ENCODE measurements around the gene ACP1.

The ACP1 gene

GRCh38 chr2:290090-290722 lies 25.5 kb downstream of the ACP1 start:
- peak overlapping the region; percentile 86 for H3K4me2 ChIP-seq (ENCODE audit: insufficient read depth, low read length, poor library complexity, severe bottlenecking)
- H3K9me3 ChIP-seq (replicated peaks in 1 of 2; ENCODE audit: control insufficient read depth in 2 of 2, insufficient read depth in 1 of 2, low read depth in 1 of 2, low read length in 2 of 2) = peaks cover 0 to 3% of the 10 kb centered on the region in 2 donors
- H3K79me1 ChIP-seq (ENCODE audit: low read depth, low read length) = peaks cover 2% of the 10 kb centered on the region
- no peak overlapping the region for H3K27ac ChIP-seq (replicated peaks; ENCODE audit: low read length)
- peak overlapping the region; percentile 85 for H3K23ac ChIP-seq (ENCODE audit: low read depth, low read length, poor library complexity)
- no peak overlapping the region for H2BK5ac ChIP-seq (ENCODE audit: low read length)
- H2AK5ac ChIP-seq (ENCODE audit: low read depth, low read length) = no peak overlapping the region
- no peak overlapping the region for H3K4ac ChIP-seq (ENCODE audit: low read length)
- peak overlapping the region; percentile 77 for H2AFZ ChIP-seq (ENCODE audit: low read length)
- H3K36me3 ChIP-seq (replicated peaks in 1 of 2; ENCODE audit: control insufficient read depth in 2 of 2, insufficient read depth in 2 of 2, low read length in 2 of 2) = peaks cover 0 to 9% of the 10 kb centered on the region in 2 donors
- no CpG with 5 or more reads among the region's 15 CpGs for WGBS, 2 donors (ENCODE audit: extremely low coverage in 2 of 2, insufficient read length in 2 of 2, insufficient replicate concordance in 1 of 2)
- peaks cover 9 to 10% of the 10 kb centered on the region in 2 donors for H3K4me1 ChIP-seq (ENCODE audit: control insufficient read depth in 2 of 2, insufficient read depth in 1 of 2, low read depth in 1 of 2, low read length in 2 of 2)
- H3K9ac ChIP-seq (ENCODE audit: low read depth, low read length, poor library complexity) = no peak overlapping the region
- H3K14ac ChIP-seq (ENCODE audit: low read length) = no peak overlapping the region
- no peak overlapping the region for H3K18ac ChIP-seq (ENCODE audit: low read length)
- H2BK120ac ChIP-seq (ENCODE audit: low read depth, low read length) = no peak overlapping the region
- H4K91ac ChIP-seq (ENCODE audit: low read depth, low read length, poor library complexity) = no peak overlapping the region
- H4K8ac ChIP-seq (ENCODE audit: low read depth, low read length) = no peak overlapping the region
- DNase-seq (ENCODE audit: low spot score) = peak; percentile 55
- no peak overlapping the region for H2BK15ac ChIP-seq (ENCODE audit: low read length)
- no peak overlapping the region for H2BK12ac ChIP-seq (ENCODE audit: low read length)
- H3K4me3 ChIP-seq (ENCODE audit: low read length in 2 of 2) = peak overlapping the region; percentile 18 to 66
- H3K27me3 ChIP-seq (ENCODE audit: control insufficient read depth in 3 of 3, insufficient read depth in 3 of 3, low read depth in 1 of 3, low read length in 3 of 3) = peaks cover 0 to 43% (median 16%) of the 10 kb centered on the region in 3 experiments

- H2BK15ac ChIP-seq (ENCODE audit: low read length) = no peak overlapping the region
Observed at GRCh38 chr2:295090-295489, 30.3 kb downstream of the ACP1 start.

GRCh38 chr2:296354-296753 lies 31.6 kb downstream of the ACP1 start:
- Histone ChIP-seq H2BK120ac (ENCODE audit: low read depth, low read length) (no peak overlapping the region), H2BK12ac (ENCODE audit: low read length) (no peak overlapping the region), H3K4ac (ENCODE audit: low read length) (no peak overlapping the region), H3K27me3 (ENCODE audit: control insufficient read depth in 3 of 3, insufficient read depth in 3 of 3, low read depth in 1 of 3, low read length in 3 of 3) (no peaks in the 10 kb centered on the region), H3K18ac (ENCODE audit: low read length) (no peak overlapping the region), H3K23ac (ENCODE audit: low read depth, low read length, poor library complexity) (no peak overlapping the region), H3K9me3 (replicated peaks in 1 of 2; ENCODE audit: control insufficient read depth in 2 of 2, insufficient read depth in 1 of 2, low read depth in 1 of 2, low read length in 2 of 2) (peaks cover 2 to 9% of the 10 kb centered on the region in 2 donors), H2BK15ac (ENCODE audit: low read length) (no peak overlapping the region), H3K27ac (replicated peaks; ENCODE audit: low read length) (no peak overlapping the region), H4K91ac (ENCODE audit: low read depth, low read length, poor library complexity) (no peak overlapping the region), H2AFZ (ENCODE audit: low read length) (no peak overlapping the region), H3K4me1 (ENCODE audit: control insufficient read depth in 2 of 2, insufficient read depth in 1 of 2, low read depth in 1 of 2, low read length in 2 of 2) (no peaks in the 10 kb centered on the region), H4K8ac (ENCODE audit: low read depth, low read length) (no peak overlapping the region), H3K79me1 (ENCODE audit: low read depth, low read length) (no peaks in the 10 kb centered on the region), H3K9ac (ENCODE audit: low read depth, low read length, poor library complexity) (no peak overlapping the region), H3K14ac (ENCODE audit: low read length) (no peak overlapping the region), H3K4me2 (ENCODE audit: insufficient read depth, low read length, poor library complexity, severe bottlenecking) (no peak overlapping the region), H2BK5ac (ENCODE audit: low read length) (no peak overlapping the region), H3K36me3 (replicated peaks in 1 of 2; ENCODE audit: control insufficient read depth in 2 of 2, insufficient read depth in 2 of 2, low read length in 2 of 2) (no peaks in the 10 kb centered on the region), H3K4me3 (ENCODE audit: low read length in 2 of 2) (no peak overlapping the region), H2AK5ac (ENCODE audit: low read depth, low read length) (no peak overlapping the region)
- no peak for DNase-seq (ENCODE audit: low spot score)
- no CpG with 5 or more reads among the region's 3 CpGs for WGBS, 2 donors (ENCODE audit: extremely low coverage in 2 of 2, insufficient read length in 2 of 2, insufficient replicate concordance in 1 of 2)

More at GRCh38 chr2:295090-295489, 30.3 kb downstream of the ACP1 start:
- H3K4me1 ChIP-seq (ENCODE audit: control insufficient read depth in 2 of 2, insufficient read depth in 1 of 2, low read depth in 1 of 2, low read length in 2 of 2) = no peaks in the 10 kb centered on the region
- no peak overlapping the region for H4K8ac ChIP-seq (ENCODE audit: low read depth, low read length)
- H2BK5ac ChIP-seq (ENCODE audit: low read length) = no peak overlapping the region
- H3K4me2 ChIP-seq (ENCODE audit: insufficient read depth, low read length, poor library complexity, severe bottlenecking) = no peak overlapping the region
- H3K18ac ChIP-seq (ENCODE audit: low read length) = peak overlapping the region; percentile 48
- H2BK120ac ChIP-seq (ENCODE audit: low read depth, low read length) = no peak overlapping the region
- no peak overlapping the region for H3K4ac ChIP-seq (ENCODE audit: low read length)
- no peak overlapping the region for H3K4me3 ChIP-seq (ENCODE audit: low read length in 2 of 2)
- H3K9me3 ChIP-seq (replicated peaks in 1 of 2; ENCODE audit: control insufficient read depth in 2 of 2, insufficient read depth in 1 of 2, low read depth in 1 of 2, low read length in 2 of 2) = peaks cover 0 to 6% of the 10 kb centered on the region in 2 donors
- no peak overlapping the region for H3K9ac ChIP-seq (ENCODE audit: low read depth, low read length, poor library complexity)
- no CpG with 5 or more reads among the region's 5 CpGs for WGBS, 2 donors (ENCODE audit: extremely low coverage in 2 of 2, insufficient read length in 2 of 2, insufficient replicate concordance in 1 of 2)
- no peak overlapping the region for H2AFZ ChIP-seq (ENCODE audit: low read length)
- no peak overlapping the region for H4K91ac ChIP-seq (ENCODE audit: low read depth, low read length, poor library complexity)
- H3K79me1 ChIP-seq (ENCODE audit: low read depth, low read length) = no peaks in the 10 kb centered on the region
- H3K14ac ChIP-seq (ENCODE audit: low read length) = no peak overlapping the region
- no peak overlapping the region for H3K27ac ChIP-seq (replicated peaks; ENCODE audit: low read length)
- no peak for DNase-seq (ENCODE audit: low spot score)
- H2AK5ac ChIP-seq (ENCODE audit: low read depth, low read length) = no peak overlapping the region
- no peaks in the 10 kb centered on the region for H3K36me3 ChIP-seq (replicated peaks in 1 of 2; ENCODE audit: control insufficient read depth in 2 of 2, insufficient read depth in 2 of 2, low read length in 2 of 2)
- peak overlapping the region; percentile 41 for H2BK12ac ChIP-seq (ENCODE audit: low read length)
- no peak overlapping the region for H3K23ac ChIP-seq (ENCODE audit: low read depth, low read length, poor library complexity)
- peaks cover 0 to 2% (median 0%) of the 10 kb centered on the region in 3 experiments for H3K27me3 ChIP-seq (ENCODE audit: control insufficient read depth in 3 of 3, insufficient read depth in 3 of 3, low read depth in 1 of 3, low read length in 3 of 3)

GRCh38 chr2:305366-305765 lies 40.6 kb downstream of the ACP1 start:
- Histone ChIP-seq H2AK5ac (ENCODE audit: low read depth, low read length) (no peak overlapping the region), H2BK12ac (ENCODE audit: low read length) (no peak overlapping the region), H2AFZ (ENCODE audit: low read length) (no peak overlapping the region), H3K4me1 (ENCODE audit: control insufficient read depth in 2 of 2, insufficient read depth in 1 of 2, low read depth in 1 of 2, low read length in 2 of 2) (peaks cover 14 to 15% of the 10 kb centered on the region in 2 donors), H2BK15ac (ENCODE audit: low read length) (no peak overlapping the region), H3K27ac (replicated peaks; ENCODE audit: low read length) (no peak overlapping the region), H2BK5ac (ENCODE audit: low read length) (no peak overlapping the region), H3K9ac (ENCODE audit: low read depth, low read length, poor library complexity) (no peak overlapping the region), H4K91ac (ENCODE audit: low read depth, low read length, poor library complexity) (no peak overlapping the region), H3K4me2 (ENCODE audit: insufficient read depth, low read length, poor library complexity, severe bottlenecking) (no peak overlapping the region), H3K27me3 (ENCODE audit: control insufficient read depth in 3 of 3, insufficient read depth in 3 of 3, low read depth in 1 of 3, low read length in 3 of 3) (no peaks in the 10 kb centered on the region), H2BK120ac (ENCODE audit: low read depth, low read length) (no peak overlapping the region), H3K79me1 (ENCODE audit: low read depth, low read length) (no peaks in the 10 kb centered on the region), H3K4me3 (ENCODE audit: low read length in 2 of 2) (no peak overlapping the region), H3K18ac (ENCODE audit: low read length) (no peak overlapping the region), H3K14ac (ENCODE audit: low read length) (no peak overlapping the region), H3K23ac (ENCODE audit: low read depth, low read length, poor library complexity) (no peak overlapping the region), H4K8ac (ENCODE audit: low read depth, low read length) (no peak overlapping the region), H3K4ac (ENCODE audit: low read length) (no peak overlapping the region), H3K9me3 (replicated peaks in 1 of 2; ENCODE audit: control insufficient read depth in 2 of 2, insufficient read depth in 1 of 2, low read depth in 1 of 2, low read length in 2 of 2) (peaks cover 2 to 14% of the 10 kb centered on the region in 2 donors), H3K36me3 (replicated peaks in 1 of 2; ENCODE audit: control insufficient read depth in 2 of 2, insufficient read depth in 2 of 2, low read length in 2 of 2) (no peaks in the 10 kb centered on the region)
- whole genome bisulfite sequencing, 2 donors (ENCODE audit: extremely low coverage in 2 of 2, insufficient read length in 2 of 2, insufficient replicate concordance in 1 of 2) = no CpG with 5 or more reads among the region's 9 CpGs
- DNase-seq (ENCODE audit: low spot score) = no peak
